HepG2 (cell line): ENCODE results near the gene ADCY9. TPM values are rescaled to one million over a fixed set of nuclear protein-coding genes. Genes with fewer than 3 reads are reported as not detected.

Source experiments
- AHR ChIP-seq: IDR thresholded peaks from 2 replicates; pipeline ENCODE4 v1.6.1; 2018; ENCODE audit warnings: missing genetic modification reagents, missing compliant biosample characterization
- CHD4 ChIP-seq: fragments of 200-600 bp; sonication (generic); IDR thresholded peaks from 2 replicates; pipeline ENCODE4 v1.7.0; 2017; ENCODE audit warnings: mild to moderate bottlenecking, low read length, borderline replicate concordance
- CREB1 ChIP-seq, 2 experiments: fragments of 450-650 bp in 1 of 2; IDR thresholded peaks; 2 replicates each; pipeline ENCODE4 v1.6.1; 2016 to 2017; ENCODE audit warnings: control low read depth in 1 of 2, mild to moderate bottlenecking in 1 of 2, missing compliant biosample characterization in 1 of 2, missing genetic modification characterization in 1 of 2
- DMAP1 ChIP-seq: IDR thresholded peaks from 2 replicates; pipeline ENCODE4 v1.6.1; 2016
- MEIS2 ChIP-seq: sonication (generic); formaldehyde crosslinking; IDR thresholded peaks from 2 replicates; pipeline ENCODE4 v1.9.0; 2021; ENCODE audit warnings: mild to moderate bottlenecking, missing genetic modification reagents
- NKX3-1 ChIP-seq: sonication (generic); formaldehyde crosslinking; IDR thresholded peaks from 2 replicates; pipeline ENCODE4 v1.5.0; 2020; ENCODE audit warnings: missing genetic modification reagents
- RBFOX2 ChIP-seq: fragments of 200-400 bp; formaldehyde crosslinking; IDR thresholded peaks from 2 replicates; pipeline ENCODE4 v1.6.1; 2017; ENCODE audit warnings: low read depth, mild to moderate bottlenecking, low read length
- SOX6 ChIP-seq, 2 experiments: fragments of 450-650 bp in 1 of 2; sonication (generic) in 1 of 2; formaldehyde crosslinking in 1 of 2; IDR thresholded peaks; 2 replicates each; pipeline versions ENCODE4 v1.4.0 to v1.6.1; 2017 to 2020; ENCODE audit warnings: antibody characterized with exemption in 1 of 2, mild to moderate bottlenecking in 1 of 2, missing genetic modification reagents in 1 of 2
- SPEN ChIP-seq: sonication (generic); formaldehyde crosslinking; IDR thresholded peaks from 2 replicates; pipeline ENCODE4 v1.5.1; 2020; ENCODE audit warnings: low read depth, mild to moderate bottlenecking, missing genetic modification reagents
- TCF7 ChIP-seq: sonication (generic); IDR thresholded peaks from 2 replicates; pipeline ENCODE4 v1.6.1; 2016; ENCODE audit warnings: antibody characterized with exemption, low read depth
- TOE1 ChIP-seq: sonication (generic); formaldehyde crosslinking; IDR thresholded peaks from 2 replicates; pipeline ENCODE4 v1.4.0; 2020; ENCODE audit warnings: mild to moderate bottlenecking, missing genetic modification reagents
- U2AF1 ChIP-seq: fragments of 200-400 bp; formaldehyde crosslinking; optimal IDR thresholded peaks from 2 replicates; pipeline ENCODE3; 2017; ENCODE audit warnings: mild to moderate bottlenecking, low read depth, low read length
- ZFY ChIP-seq: sonication (generic); formaldehyde crosslinking; IDR thresholded peaks from 2 replicates; pipeline ENCODE4 v1.4.0; 2020; ENCODE audit warnings: missing genetic modification reagents
- ZNF468 ChIP-seq: sonication (generic); formaldehyde crosslinking; IDR thresholded peaks from 2 replicates; pipeline ENCODE4 v1.8.0; 2022; ENCODE audit warnings: mild to moderate bottlenecking, moderate library complexity, missing genetic modification reagents
- ZNF484 ChIP-seq: sonication (generic); formaldehyde crosslinking; IDR thresholded peaks from 2 replicates; pipeline ENCODE4 v1.5.1; 2020; ENCODE audit warnings: mild to moderate bottlenecking, low read depth, missing genetic modification reagents, borderline replicate concordance
- ZNF503 ChIP-seq: sonication (generic); formaldehyde crosslinking; IDR thresholded peaks from 2 replicates; pipeline ENCODE4 v1.4.0; 2020; ENCODE audit warnings: missing genetic modification reagents
- polyA plus RNA-seq, 8 experiments: library from polyadenylated mRNA; depleted of rRNA in 3 of 8; stranded (reverse) in 7 of 8; unstranded in 1 of 8; fragments of >200 nt; fragmentation: Illumina TruSeq in 4 of 8; extraction: Trizol in 4 of 8; gene quantifications; 2 replicates each; pipeline versions ENCODE4 v1.2.1 to v1.2.3, GENCODE V29; 2011 to 2016; ENCODE audit warnings: low read depth in 4 of 8, missing spikeins in 1 of 8, mixed read lengths in 1 of 8; ENCODE audit not compliant: insufficient read depth in 1 of 8
- total RNA-seq, 5 experiments: library from RNA; depleted of rRNA; stranded (reverse); fragments of >200 nt; fragmentation: Illumina TruSeq; extraction: Trizol; gene quantifications; 2 replicates each; pipeline ENCODE4 v1.2.3, GENCODE V29; 2016; ENCODE audit warnings: low read depth in 1 of 5
- TF ChIP-seq, protein P1 (sequence below): sonication (generic); formaldehyde crosslinking; IDR thresholded peaks from 2 replicates; pipeline ENCODE4 v1.4.0; 2020; ENCODE audit warnings: missing genetic modification reagents
- TF ChIP-seq, protein P2 (sequence below): sonication (generic); formaldehyde crosslinking; IDR thresholded peaks from 2 replicates; pipeline ENCODE4 v1.5.1; 2020; ENCODE audit warnings: mild to moderate bottlenecking, missing genetic modification reagents, borderline replicate concordance
- TF ChIP-seq, protein P3 (sequence below): fragments of 450-650 bp; IDR thresholded peaks from 2 replicates; pipeline ENCODE4 v1.6.1; 2016

Gene ADCY9
- total and polyA plus RNA-seq, 2 of the 13 experiments (the other 11 are each of a cell fraction or from before 2014, with no cell fraction given): 11.2 to 13.9 TPM

DNA sequence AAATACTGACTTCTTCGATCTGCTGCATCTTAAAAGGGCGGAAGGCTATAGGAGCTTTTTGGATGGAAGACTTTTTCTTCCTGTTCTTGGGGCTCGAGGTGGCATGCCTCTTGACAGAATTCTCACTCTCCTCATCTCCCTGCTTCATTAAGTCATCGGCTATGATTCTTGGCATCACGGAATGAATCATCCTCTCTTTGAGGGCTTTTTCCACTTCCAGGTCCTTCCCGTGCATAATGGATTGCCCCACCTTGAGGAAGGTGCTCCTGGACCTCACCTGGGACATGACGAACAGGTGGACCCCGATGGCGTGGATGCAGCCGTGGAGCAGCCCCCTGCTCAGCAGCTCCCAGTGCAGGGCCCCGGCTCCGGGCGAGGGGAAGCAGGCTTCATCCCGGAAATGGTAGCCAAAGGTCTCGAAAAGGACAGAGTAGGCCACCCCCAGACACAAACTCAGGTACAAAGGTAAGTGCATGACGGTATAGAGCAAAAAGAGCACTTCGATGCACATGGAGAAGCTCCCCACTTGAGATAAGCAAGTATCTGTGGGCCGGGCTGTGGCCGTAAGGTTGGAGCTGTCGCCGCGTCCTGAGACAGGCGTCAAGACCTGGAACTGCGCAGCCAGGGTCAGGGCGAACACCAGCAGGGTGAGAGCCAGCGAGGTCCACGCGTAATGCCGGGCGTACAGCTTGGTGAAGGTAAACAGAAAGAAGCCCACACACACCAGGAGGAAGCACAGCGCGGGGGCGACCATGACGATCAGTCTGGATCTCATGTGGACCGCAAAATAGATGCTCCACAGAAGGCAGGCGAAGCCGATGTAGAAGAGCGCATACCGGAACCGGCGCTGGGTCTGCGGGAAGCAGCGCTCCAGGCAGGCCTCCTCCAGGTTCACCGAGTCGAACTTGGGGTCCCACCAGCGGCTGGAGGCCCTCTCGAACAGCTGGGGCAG is 1.7 kb downstream of the ADCY9 start (continued):
- TF ChIP-seq ZNF503 (CRISPR knock-in tag) (no peak), ZFY (CRISPR knock-in tag) (no peak), NKX3-1 (no peak), ZNF468 (CRISPR knock-in tag) (no peak), U2AF1 (no peak), RBFOX2 (no peak), AHR (no peak), CREB1 (IDR thresholded peaks at IDR 0.05) (no peak), CREB1 (CRISPR knock-in tag; IDR thresholded peaks at IDR 0.05) (no peak), TOE1 (CRISPR knock-in tag) (no peak), ZNF484 (CRISPR knock-in tag) (no peak), SOX6 (IDR thresholded peaks at IDR 0.05) (no peak), SOX6 (CRISPR knock-in tag; IDR thresholded peaks at IDR 0.05) (no peak), CHD4 (no peak), DMAP1 (CRISPR knock-in tag) (no peak), MEIS2 (CRISPR knock-in tag) (no peak), SPEN (CRISPR knock-in tag) (peak; percentile 28; the same call in 1 of the 2 replicates), TCF7 (no peak)
- TF ChIP-seq, protein P1, sequence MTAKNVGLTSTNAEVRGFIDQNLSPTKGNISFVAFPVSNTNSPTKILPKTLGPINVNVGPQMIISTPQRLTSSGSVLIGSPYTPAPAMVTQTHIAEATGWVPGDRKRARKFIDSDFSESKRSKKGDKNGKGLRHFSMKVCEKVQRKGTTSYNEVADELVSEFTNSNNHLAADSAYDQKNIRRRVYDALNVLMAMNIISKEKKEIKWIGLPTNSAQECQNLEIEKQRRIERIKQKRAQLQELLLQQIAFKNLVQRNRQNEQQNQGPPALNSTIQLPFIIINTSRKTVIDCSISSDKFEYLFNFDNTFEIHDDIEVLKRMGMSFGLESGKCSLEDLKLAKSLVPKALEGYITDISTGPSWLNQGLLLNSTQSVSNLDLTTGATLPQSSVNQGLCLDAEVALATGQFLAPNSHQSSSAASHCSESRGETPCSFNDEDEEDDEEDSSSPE (CRISPR knock-in tag): 0 out of 2 replicates have a peak, but pooled peaks have one; percentile 42
- TF ChIP-seq, protein P2, sequence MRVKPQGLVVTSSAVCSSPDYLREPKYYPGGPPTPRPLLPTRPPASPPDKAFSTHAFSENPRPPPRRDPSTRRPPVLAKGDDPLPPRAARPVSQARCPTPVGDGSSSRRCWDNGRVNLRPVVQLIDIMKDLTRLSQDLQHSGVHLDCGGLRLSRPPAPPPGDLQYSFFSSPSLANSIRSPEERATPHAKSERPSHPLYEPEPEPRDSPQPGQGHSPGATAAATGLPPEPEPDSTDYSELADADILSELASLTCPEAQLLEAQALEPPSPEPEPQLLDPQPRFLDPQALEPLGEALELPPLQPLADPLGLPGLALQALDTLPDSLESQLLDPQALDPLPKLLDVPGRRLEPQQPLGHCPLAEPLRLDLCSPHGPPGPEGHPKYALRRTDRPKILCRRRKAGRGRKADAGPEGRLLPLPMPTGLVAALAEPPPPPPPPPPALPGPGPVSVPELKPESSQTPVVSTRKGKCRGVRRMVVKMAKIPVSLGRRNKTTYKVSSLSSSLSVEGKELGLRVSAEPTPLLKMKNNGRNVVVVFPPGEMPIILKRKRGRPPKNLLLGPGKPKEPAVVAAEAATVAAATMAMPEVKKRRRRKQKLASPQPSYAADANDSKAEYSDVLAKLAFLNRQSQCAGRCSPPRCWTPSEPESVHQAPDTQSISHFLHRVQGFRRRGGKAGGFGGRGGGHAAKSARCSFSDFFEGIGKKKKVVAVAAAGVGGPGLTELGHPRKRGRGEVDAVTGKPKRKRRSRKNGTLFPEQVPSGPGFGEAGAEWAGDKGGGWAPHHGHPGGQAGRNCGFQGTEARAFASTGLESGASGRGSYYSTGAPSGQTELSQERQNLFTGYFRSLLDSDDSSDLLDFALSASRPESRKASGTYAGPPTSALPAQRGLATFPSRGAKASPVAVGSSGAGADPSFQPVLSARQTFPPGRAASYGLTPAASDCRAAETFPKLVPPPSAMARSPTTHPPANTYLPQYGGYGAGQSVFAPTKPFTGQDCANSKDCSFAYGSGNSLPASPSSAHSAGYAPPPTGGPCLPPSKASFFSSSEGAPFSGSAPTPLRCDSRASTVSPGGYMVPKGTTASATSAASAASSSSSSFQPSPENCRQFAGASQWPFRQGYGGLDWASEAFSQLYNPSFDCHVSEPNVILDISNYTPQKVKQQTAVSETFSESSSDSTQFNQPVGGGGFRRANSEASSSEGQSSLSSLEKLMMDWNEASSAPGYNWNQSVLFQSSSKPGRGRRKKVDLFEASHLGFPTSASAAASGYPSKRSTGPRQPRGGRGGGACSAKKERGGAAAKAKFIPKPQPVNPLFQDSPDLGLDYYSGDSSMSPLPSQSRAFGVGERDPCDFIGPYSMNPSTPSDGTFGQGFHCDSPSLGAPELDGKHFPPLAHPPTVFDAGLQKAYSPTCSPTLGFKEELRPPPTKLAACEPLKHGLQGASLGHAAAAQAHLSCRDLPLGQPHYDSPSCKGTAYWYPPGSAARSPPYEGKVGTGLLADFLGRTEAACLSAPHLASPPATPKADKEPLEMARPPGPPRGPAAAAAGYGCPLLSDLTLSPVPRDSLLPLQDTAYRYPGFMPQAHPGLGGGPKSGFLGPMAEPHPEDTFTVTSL: 0 out of 2 replicates have a peak, but pooled peaks have one; percentile 25
- TF ChIP-seq, protein P3, sequence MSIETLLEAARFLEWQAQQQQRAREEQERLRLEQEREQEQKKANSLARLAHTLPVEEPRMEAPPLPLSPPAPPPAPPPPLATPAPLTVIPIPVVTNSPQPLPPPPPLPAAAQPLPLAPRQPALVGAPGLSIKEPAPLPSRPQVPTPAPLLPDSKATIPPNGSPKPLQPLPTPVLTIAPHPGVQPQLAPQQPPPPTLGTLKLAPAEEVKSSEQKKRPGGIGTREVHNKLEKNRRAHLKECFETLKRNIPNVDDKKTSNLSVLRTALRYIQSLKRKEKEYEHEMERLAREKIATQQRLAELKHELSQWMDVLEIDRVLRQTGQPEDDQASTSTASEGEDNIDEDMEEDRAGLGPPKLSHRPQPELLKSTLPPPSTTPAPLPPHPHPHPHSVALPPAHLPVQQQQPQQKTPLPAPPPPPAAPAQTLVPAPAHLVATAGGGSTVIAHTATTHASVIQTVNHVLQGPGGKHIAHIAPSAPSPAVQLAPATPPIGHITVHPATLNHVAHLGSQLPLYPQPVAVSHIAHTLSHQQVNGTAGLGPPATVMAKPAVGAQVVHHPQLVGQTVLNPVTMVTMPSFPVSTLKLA: no peak
